ENCODE data around the gene GDF9. TPM values are rescaled to one million over a fixed set of nuclear protein-coding genes. Genes with fewer than 3 reads are reported as not detected.
A peak's percentile ranks its signal among the peaks of the same experiment; 100 is the strongest.

The GDF9 gene
- total and polyA plus RNA-seq, 11 donors: 0.10 to 1.00 (median 0.42) TPM; not detected in 1

DNA sequence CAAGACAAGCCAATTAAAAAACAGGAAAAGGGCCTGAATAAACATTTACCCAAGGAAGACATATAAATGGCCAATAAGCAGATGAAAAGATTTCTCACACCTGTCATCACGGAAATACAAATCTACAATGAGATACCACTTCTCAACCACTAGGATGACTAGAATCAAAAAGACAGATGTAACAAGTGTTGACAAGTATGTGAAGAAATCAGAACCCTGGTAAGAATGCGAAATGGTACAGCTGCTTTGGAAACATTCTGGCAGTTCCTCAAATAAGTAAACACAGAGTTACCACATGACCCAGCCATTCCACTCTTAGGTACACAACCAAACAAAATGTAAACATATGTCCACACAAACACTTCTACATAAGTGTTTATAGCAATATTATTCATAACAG, 39.7 kb upstream of the GDF9 start:
- DNase-seq (no peak), ATAC-seq (peak in 2 of 4 donors; percentile 28 to 32)
- H3K27me3 ChIP-seq: no peaks in the 10 kb centered on the region
- 49 to 68% (median 59%) methylated on average over 2 of the region's 2 CpGs for WGBS, 4 donors
- no peak for TF ChIP-seq POLR2A (IDR thresholded peaks at IDR 0.05)
- TF ChIP-seq, protein P1, sequence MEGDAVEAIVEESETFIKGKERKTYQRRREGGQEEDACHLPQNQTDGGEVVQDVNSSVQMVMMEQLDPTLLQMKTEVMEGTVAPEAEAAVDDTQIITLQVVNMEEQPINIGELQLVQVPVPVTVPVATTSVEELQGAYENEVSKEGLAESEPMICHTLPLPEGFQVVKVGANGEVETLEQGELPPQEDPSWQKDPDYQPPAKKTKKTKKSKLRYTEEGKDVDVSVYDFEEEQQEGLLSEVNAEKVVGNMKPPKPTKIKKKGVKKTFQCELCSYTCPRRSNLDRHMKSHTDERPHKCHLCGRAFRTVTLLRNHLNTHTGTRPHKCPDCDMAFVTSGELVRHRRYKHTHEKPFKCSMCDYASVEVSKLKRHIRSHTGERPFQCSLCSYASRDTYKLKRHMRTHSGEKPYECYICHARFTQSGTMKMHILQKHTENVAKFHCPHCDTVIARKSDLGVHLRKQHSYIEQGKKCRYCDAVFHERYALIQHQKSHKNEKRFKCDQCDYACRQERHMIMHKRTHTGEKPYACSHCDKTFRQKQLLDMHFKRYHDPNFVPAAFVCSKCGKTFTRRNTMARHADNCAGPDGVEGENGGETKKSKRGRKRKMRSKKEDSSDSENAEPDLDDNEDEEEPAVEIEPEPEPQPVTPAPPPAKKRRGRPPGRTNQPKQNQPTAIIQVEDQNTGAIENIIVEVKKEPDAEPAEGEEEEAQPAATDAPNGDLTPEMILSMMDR (IDR thresholded peaks at IDR 0.05): no peak
- H3K4me1 ChIP-seq: peaks cover 0 to 24% (median 3%) of the 10 kb centered on the region in 12 donors
- no peak overlapping the region for H3K4me3 ChIP-seq
- intact Hi-C loops (cut with DNase I): no loop called here
- H3K9me3 ChIP-seq: no peaks in the 10 kb centered on the region
- peaks cover 0 to 63% (median 41%) of the 10 kb centered on the region in 9 donors for H3K36me3 ChIP-seq
- H3K27ac ChIP-seq: no peak overlapping the region

DNA sequence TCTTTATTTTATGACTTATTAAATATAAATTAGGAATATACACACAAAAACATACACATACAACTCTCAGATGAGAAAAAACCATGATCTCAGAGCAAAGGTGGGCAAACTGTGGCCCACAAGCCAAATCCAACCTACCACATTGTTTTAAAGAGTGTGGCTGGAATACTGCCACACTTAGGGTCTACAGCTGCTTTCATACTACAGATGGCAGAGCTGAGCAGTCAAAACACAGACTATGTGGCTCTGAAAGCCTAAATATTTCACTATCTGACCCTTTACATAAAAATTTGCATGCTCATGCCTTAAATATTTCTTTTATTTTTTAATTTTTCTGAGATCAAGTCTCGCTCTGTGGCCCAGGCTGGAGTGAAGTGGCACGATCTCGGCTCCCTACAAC, 35.5 kb upstream of the GDF9 start:
- 96 to 100% (median 97%) methylated on average over 3 of the region's 3 CpGs for whole genome bisulfite sequencing, 4 donors
- no peak overlapping the region for H3K27ac ChIP-seq
- DNase-seq: no peak
- intact Hi-C loops (cut with DNase I): no loop called here
- H3K36me3 ChIP-seq: peaks cover 0 to 76% (median 64%) of the 10 kb centered on the region in 9 donors
- no peak for TF ChIP-seq POLR2A (IDR thresholded peaks at IDR 0.05)
- TF ChIP-seq, protein P1 (IDR thresholded peaks at IDR 0.05): peak in 1 of 12 donors; percentile 12
- H3K4me3 ChIP-seq: no peak overlapping the region
- no peaks in the 10 kb centered on the region for H3K27me3 ChIP-seq
- H3K9me3 ChIP-seq: no peaks in the 10 kb centered on the region
- peaks cover 0 to 12% (median 0%) of the 10 kb centered on the region in 12 donors for H3K4me1 ChIP-seq
- no peak for ATAC-seq

DNA sequence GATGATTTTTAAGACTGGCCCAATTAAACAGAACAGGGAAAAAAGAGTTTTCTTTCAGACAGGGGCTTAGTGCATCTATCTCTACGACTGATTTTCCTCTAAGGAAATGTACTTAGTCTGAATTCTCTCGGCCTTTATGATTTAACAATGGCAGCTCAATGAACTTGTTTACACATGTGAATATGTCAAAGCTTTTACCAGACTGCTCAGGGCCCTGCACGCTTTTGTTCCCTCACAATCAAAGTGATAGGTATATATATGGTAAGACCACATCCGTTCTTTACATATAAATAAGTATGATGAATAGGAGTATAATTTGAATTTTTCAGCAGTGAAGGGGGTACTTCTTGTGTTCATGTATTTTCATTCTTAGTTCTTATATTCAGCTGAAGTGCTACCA, 34.8 kb upstream of the GDF9 start:
- ATAC-seq (no peak), DNase-seq (no peak)
- no peaks in the 10 kb centered on the region for H3K27me3 ChIP-seq
- no peaks in the 10 kb centered on the region for H3K9me3 ChIP-seq
- H3K36me3 ChIP-seq: peaks cover 0 to 83% (median 71%) of the 10 kb centered on the region in 9 donors
- WGBS, 4 donors: 82 to 92% (median 88%) methylated on average over 4 of the region's 4 CpGs
- TF ChIP-seq, protein P1 (IDR thresholded peaks at IDR 0.05): no peak
- TF ChIP-seq POLR2A (IDR thresholded peaks at IDR 0.05): no peak
- no peak overlapping the region for H3K4me3 ChIP-seq
- intact Hi-C loops (cut with DNase I): no loop called here
- no peak overlapping the region for H3K27ac ChIP-seq
- peaks cover 0 to 15% (median 3%) of the 10 kb centered on the region in 12 donors for H3K4me1 ChIP-seq

DNA sequence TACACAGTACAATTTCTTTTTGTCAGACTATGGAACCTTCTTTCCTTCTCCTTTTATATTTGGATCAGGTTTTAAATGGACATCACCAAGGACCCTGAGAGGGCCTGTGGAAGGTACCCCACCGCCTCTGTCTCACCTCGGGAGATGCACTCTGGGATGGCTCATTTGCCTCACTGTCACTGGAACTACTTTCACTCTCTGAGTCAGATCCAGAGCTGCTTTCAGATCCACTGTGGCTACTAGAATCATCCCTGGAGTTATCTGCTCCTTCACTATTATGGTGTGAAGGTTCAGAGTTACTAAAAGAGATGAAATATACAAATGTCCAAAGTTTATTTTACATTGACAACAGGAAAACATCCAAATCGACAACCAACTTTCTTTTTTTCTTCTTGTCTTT, 31.8 kb upstream of the GDF9 start:
- no peak for ATAC-seq
- Histone ChIP-seq H3K27ac (no peak overlapping the region), H3K9me3 (no peaks in the 10 kb centered on the region), H3K27me3 (no peaks in the 10 kb centered on the region), H3K4me3 (no peak overlapping the region), H3K36me3 (peaks cover 0 to 98% (median 91%) of the 10 kb centered on the region in 9 donors), H3K4me1 (peaks cover 0 to 24% (median 5%) of the 10 kb centered on the region in 12 donors)
- intact Hi-C loops (cut with DNase I): loop anchor here in 2 of 10 donors (5.0 to 10.0 kb wide), 2 partner anchors 59 to 67 kb away; partner anchors contain the start of gene AFF4 (in 1 of the 2)
- no peak for TF ChIP-seq POLR2A (IDR thresholded peaks at IDR 0.05)
- TF ChIP-seq, protein P1 (IDR thresholded peaks at IDR 0.05): no peak
- 72 to 81% (median 72%) methylated on average over 3 of the region's 3 CpGs for WGBS, 4 donors
- DNase-seq: no peak

Measured in heart left ventricle (tissue), 16 donors.